Liver (tissue), 9 donors: ENCODE measurements around the gene HASPIN. TPM values are rescaled to one million over a fixed set of nuclear protein-coding genes. Genes with fewer than 3 reads are reported as not detected.

Experiments used
- DNase-seq: peaks from one replicate; pipeline ENCODE4 v3.0.0-alpha.2; 2017; ENCODE audit warnings: low spot score
- H3K27ac ChIP-seq, 2 donors: one replicate each; pipeline ENCODE4 v1.7.0; 2013; ENCODE audit warnings: inconsistent platforms in 2 of 2, low read length in 2 of 2, control low read depth in 1 of 2, low read depth in 1 of 2, mild to moderate bottlenecking in 1 of 2
- H3K27me3 ChIP-seq, 4 donors: one replicate each; pipeline versions ENCODE4 v1.6.1 to v1.7.0; 2013; ENCODE audit warnings: low read length in 3 of 4, inconsistent platforms in 1 of 4, mild to moderate bottlenecking in 1 of 4, moderate library complexity in 1 of 4; ENCODE audit not compliant: control insufficient read depth in 4 of 4, insufficient read depth in 4 of 4
- H3K36me3 ChIP-seq, 4 donors: one replicate each; pipeline versions ENCODE4 v1.6.1 to v1.7.0; 2013; ENCODE audit warnings: low read length in 3 of 4, mild to moderate bottlenecking in 3 of 4, low read depth in 1 of 4, moderate library complexity in 1 of 4; ENCODE audit not compliant: control insufficient read depth in 4 of 4, insufficient read depth in 3 of 4
- H3K4me1 ChIP-seq, 4 donors: one replicate each; pipeline versions ENCODE4 v1.6.1 to v1.7.0; 2013; ENCODE audit warnings: low read length in 3 of 4, mild to moderate bottlenecking in 3 of 4, moderate library complexity in 1 of 4; ENCODE audit not compliant: control insufficient read depth in 4 of 4, insufficient read depth in 4 of 4
- H3K4me3 ChIP-seq, 3 donors: one replicate each; pipeline versions ENCODE4 v1.6.1 to v1.7.0; 2013; ENCODE audit warnings: low read length in 3 of 3, control low read depth in 1 of 3, low read depth in 1 of 3, mild to moderate bottlenecking in 1 of 3
- H3K9ac ChIP-seq, 2 donors: one replicate each; pipeline ENCODE4 v1.7.0; 2013; ENCODE audit warnings: low read length in 2 of 2, mild to moderate bottlenecking in 2 of 2, moderate library complexity in 2 of 2, control low read depth in 1 of 2, low read depth in 1 of 2
- H3K9me3 ChIP-seq, 4 donors: one replicate each; pipeline versions ENCODE4 v1.6.1 to v1.7.0; 2013; ENCODE audit warnings: low read length in 3 of 4; ENCODE audit not compliant: control insufficient read depth in 4 of 4
- ATF3 ChIP-seq: IDR thresholded peaks from 2 replicates; pipeline ENCODE4 v1.6.1; 2016; ENCODE audit warnings: antibody characterized with exemption
- CTCF ChIP-seq: fragments of 150-350 bp; IDR thresholded peaks from 2 replicates; pipeline ENCODE4 v1.5.1; 2017; ENCODE audit warnings: improper control_type of control experiment, low read depth, low read length; ENCODE audit not compliant: missing input control
- EGR1 ChIP-seq, 2 donors: IDR thresholded peaks; 2 replicates each; pipeline ENCODE4 v1.6.1; 2016 to 2018; ENCODE audit warnings: antibody characterized with exemption in 2 of 2, low read depth in 2 of 2
- FOXA1 ChIP-seq: IDR thresholded peaks from 2 replicates; pipeline ENCODE4 v1.6.1; 2016; ENCODE audit warnings: antibody characterized with exemption
- FOXA2 ChIP-seq: IDR thresholded peaks from 2 replicates; pipeline ENCODE4 v1.6.1; 2016; ENCODE audit warnings: antibody characterized with exemption
- GABPA ChIP-seq, 2 donors: IDR thresholded peaks in 1 of 2; conservative IDR thresholded peaks in 1 of 2; 2 replicates each; pipeline ENCODE4 v1.6.1; 2016; ENCODE audit warnings: antibody characterized with exemption in 2 of 2, mild to moderate bottlenecking in 1 of 2, moderate library complexity in 1 of 2
- HNF4A ChIP-seq, 2 donors: conservative IDR thresholded peaks; 2 replicates each; pipeline ENCODE4 v1.6.1; 2016; ENCODE audit warnings: antibody characterized with exemption in 2 of 2, mild to moderate bottlenecking in 2 of 2
- HNF4G ChIP-seq: IDR thresholded peaks from 2 replicates; pipeline ENCODE4 v1.6.1; 2016; ENCODE audit warnings: antibody characterized with exemption
- JUND ChIP-seq, 2 donors: IDR thresholded peaks; 2 replicates each; pipeline ENCODE4 v1.6.1; 2016; ENCODE audit warnings: antibody characterized with exemption in 2 of 2
- MAX ChIP-seq: IDR thresholded peaks from 2 replicates; pipeline ENCODE4 v1.6.1; 2016; ENCODE audit warnings: antibody characterized with exemption
- NR2F2 ChIP-seq: IDR thresholded peaks from 2 replicates; pipeline ENCODE4 v1.6.1; 2016; ENCODE audit warnings: antibody characterized with exemption
- REST ChIP-seq: IDR thresholded peaks from 2 replicates; pipeline ENCODE4 v1.6.1; 2016; ENCODE audit warnings: antibody characterized with exemption, mild to moderate bottlenecking
- RXRA ChIP-seq, 2 donors: IDR thresholded peaks; 2 replicates each; pipeline ENCODE4 v1.6.1; 2017 to 2018; ENCODE audit warnings: antibody characterized with exemption in 2 of 2, mild to moderate bottlenecking in 1 of 2
- SP1 ChIP-seq: IDR thresholded peaks from 2 replicates; pipeline ENCODE4 v1.6.1; 2018; ENCODE audit warnings: antibody characterized with exemption, mild to moderate bottlenecking
- TAF1 ChIP-seq: conservative IDR thresholded peaks from 2 replicates; pipeline ENCODE4 v1.6.1; 2016; ENCODE audit warnings: antibody characterized with exemption, mild to moderate bottlenecking
- YY1 ChIP-seq: IDR thresholded peaks from 2 replicates; pipeline ENCODE4 v1.6.1; 2016; ENCODE audit warnings: antibody characterized with exemption, mild to moderate bottlenecking
- ZBTB33 ChIP-seq: IDR thresholded peaks from 2 replicates; pipeline ENCODE4 v1.6.1; 2016; ENCODE audit warnings: antibody characterized with exemption
- WGBS: extraction: QIAGEN DNeasy Blood & Tissue Kit; methylation state at CpG from one replicate; pipeline ENCODE4 v1.1.7; 2013; 5-methylcytosine and 5-hydroxymethylcytosine counted together
- polyA plus RNA-seq, 2 donors: library from polyadenylated mRNA; stranded (reverse) in 1 of 2; unstranded in 1 of 2; fragments of 200-250 nt in 1 of 2; fragments of >200 nt in 1 of 2; fragmentation: Nextera tagmentation in 1 of 2; extraction: Ambion mirVana in 1 of 2; gene quantifications; one replicate each; pipeline versions ENCODE4 v1.2.1 to v1.2.3, GENCODE V29; 2013 to 2015
- total RNA-seq, 2 donors: library from RNA; depleted of rRNA; stranded (reverse); fragments of >200 nt; gene quantifications; one replicate each; pipeline ENCODE4 v1.2.3, GENCODE V29; 2014
- donor health status: healthy.
- donor health status: healthy.
- donor health status: healthy.
- donor health status: healthy.
- donor health status: healthy.

Gene HASPIN
- total and polyA plus RNA-seq, 4 donors = 0.08 to 5.8 (median 0.28) TPM; not detected in 1

- Histone ChIP-seq H3K4me1 (no peaks in the 10 kb centered on the region), H3K9ac (no peak overlapping the region), H3K27ac (no peak overlapping the region), H3K36me3 (no peaks in the 10 kb centered on the region), H3K27me3 (no peaks in the 10 kb centered on the region), H3K9me3 (no peaks in the 10 kb centered on the region), H3K4me3 (no peak overlapping the region)
- WGBS = 90% methylated on average over 7 of the region's 7 CpGs
- DNase-seq = no peak
- TF ChIP-seq HNF4G (no peak), CTCF (no peak), YY1 (no peak), REST (no peak), FOXA1 (no peak), ZBTB33 (no peak), RXRA (IDR thresholded peaks at IDR 0.05) (no peak), SP1 (no peak), GABPA (IDR thresholded peaks at IDR 0.05 in 1 of 2, conservative IDR thresholded peaks at IDR 0.05 in 1 of 2) (no peak), EGR1 (IDR thresholded peaks at IDR 0.05; ENCODE audit: low read depth in 2 of 2) (no peak), MAX (no peak), ATF3 (no peak), JUND (IDR thresholded peaks at IDR 0.05) (no peak), HNF4A (conservative IDR thresholded peaks at IDR 0.05) (no peak)
These were observed 24.9 kb downstream of the HASPIN start for GRCh38 chr17:3748576-3748975.

- 92% methylated on average over 17 of the region's 17 CpGs for WGBS
- H3K27me3 ChIP-seq = no peaks in the 10 kb centered on the region
- H3K9ac ChIP-seq = no peak overlapping the region
- H3K9me3 ChIP-seq = no peaks in the 10 kb centered on the region
- no peak for DNase-seq
- H3K36me3 ChIP-seq = no peaks in the 10 kb centered on the region
- H3K27ac ChIP-seq = no peak overlapping the region
- H3K4me3 ChIP-seq = no peak overlapping the region
- H3K4me1 ChIP-seq = peaks cover 0 to 3% (median 0%) of the 10 kb centered on the region in 4 donors
- TF ChIP-seq FOXA2 (no peak), HNF4A (conservative IDR thresholded peaks at IDR 0.05) (no peak), SP1 (no peak), NR2F2 (no peak), JUND (IDR thresholded peaks at IDR 0.05) (no peak), EGR1 (IDR thresholded peaks at IDR 0.05; ENCODE audit: low read depth in 2 of 2) (no peak), CTCF (no peak), TAF1 (no peak), GABPA (IDR thresholded peaks at IDR 0.05 in 1 of 2, conservative IDR thresholded peaks at IDR 0.05 in 1 of 2) (no peak), ATF3 (no peak), REST (no peak), MAX (no peak), RXRA (IDR thresholded peaks at IDR 0.05) (no peak)
These were observed 26.6 kb downstream of the HASPIN start for GRCh38 chr17:3750296-3750695.
